ENCODE data around the gene CDK19.

Gene CDK19

GRCh38 chr6:110635096-110635495 is 180.2 kb downstream of the CDK19 start:
- Mint-ChIP-seq H3K36me3 (ENCODE audit: low read depth) (peaks cover 2% of the 10 kb centered on the region), H3K4me1 (peaks cover 3% of the 10 kb centered on the region), H3K9me3 (no peaks in the 10 kb centered on the region), H3K4me3 (no peak overlapping the region), H3K27me3 (no peaks in the 10 kb centered on the region), H3K27ac (no peak overlapping the region)
- no peak for ATAC-seq
- no peak for DNase-seq

- DNase-seq (no peak), ATAC-seq (no peak)
- H3K36me3 Mint-ChIP-seq (ENCODE audit: low read depth), result peaks cover 2% of the 10 kb centered on the region
- H3K4me1 Mint-ChIP-seq, result peaks cover 3% of the 10 kb centered on the region
- H3K27me3 Mint-ChIP-seq, result no peaks in the 10 kb centered on the region
- no peak overlapping the region for H3K27ac Mint-ChIP-seq
- H3K4me3 Mint-ChIP-seq, result no peak overlapping the region
- H3K9me3 Mint-ChIP-seq, result no peaks in the 10 kb centered on the region
Measured at GRCh38 chr6:110633731-110634213, 181.5 kb downstream of the CDK19 start.

- Mint-ChIP-seq H3K4me1 (no peaks in the 10 kb centered on the region), H3K27me3 (no peaks in the 10 kb centered on the region), H3K36me3 (ENCODE audit: low read depth) (peaks cover 2% of the 10 kb centered on the region), H3K9me3 (no peaks in the 10 kb centered on the region), H3K27ac (no peak overlapping the region), H3K4me3 (no peak overlapping the region)
- ATAC-seq (no peak), DNase-seq (no peak)
Measured at GRCh38 chr6:110629153-110629552, 186.1 kb downstream of the CDK19 start.

GRCh38 chr6:110628330-110628729 is 186.9 kb downstream of the CDK19 start:
- Mint-ChIP-seq H3K4me3 (no peak overlapping the region), H3K36me3 (ENCODE audit: low read depth) (peaks cover 2% of the 10 kb centered on the region)
- no peak for ATAC-seq

GRCh38 chr6:110626442-110626841 is 188.8 kb downstream of the CDK19 start:
- no peaks in the 10 kb centered on the region for H3K9me3 Mint-ChIP-seq
- no peak for DNase-seq
- H3K27ac Mint-ChIP-seq, result no peak overlapping the region
- peaks cover 4% of the 10 kb centered on the region for H3K36me3 Mint-ChIP-seq (ENCODE audit: low read depth)
- no peak for ATAC-seq
- no peak overlapping the region for H3K4me3 Mint-ChIP-seq
- H3K4me1 Mint-ChIP-seq, result no peaks in the 10 kb centered on the region
- no peaks in the 10 kb centered on the region for H3K27me3 Mint-ChIP-seq

More at GRCh38 chr6:110628330-110628729, 186.9 kb downstream of the CDK19 start:
- Mint-ChIP-seq H3K27me3 (no peaks in the 10 kb centered on the region), H3K27ac (no peak overlapping the region), H3K4me1 (no peaks in the 10 kb centered on the region), H3K9me3 (no peaks in the 10 kb centered on the region)
- DNase-seq, result no peak

GRCh38 chr6:110625883-110626282 is 189.4 kb downstream of the CDK19 start:
- Mint-ChIP-seq H3K36me3 (ENCODE audit: low read depth) (peaks cover 4% of the 10 kb centered on the region), H3K4me1 (no peaks in the 10 kb centered on the region), H3K4me3 (no peak overlapping the region), H3K27ac (no peak overlapping the region), H3K27me3 (no peaks in the 10 kb centered on the region), H3K9me3 (no peaks in the 10 kb centered on the region)
- ATAC-seq (no peak), DNase-seq (no peak)

- H3K4me3 Mint-ChIP-seq, result no peak overlapping the region
- H3K27ac Mint-ChIP-seq, result no peak overlapping the region
- peaks cover 4% of the 10 kb centered on the region for H3K36me3 Mint-ChIP-seq (ENCODE audit: low read depth)
- ATAC-seq, result no peak
- H3K27me3 Mint-ChIP-seq, result no peaks in the 10 kb centered on the region
- DNase-seq, result no peak
- H3K9me3 Mint-ChIP-seq, result no peaks in the 10 kb centered on the region
- peaks cover 3% of the 10 kb centered on the region for H3K4me1 Mint-ChIP-seq
Measured at GRCh38 chr6:110622912-110623578, 192.2 kb downstream of the CDK19 start.

GRCh38 chr6:110621061-110621460 is 194.2 kb downstream of the CDK19 start:
- H3K9me3 Mint-ChIP-seq, result no peaks in the 10 kb centered on the region
- DNase-seq (no peak), ATAC-seq (no peak)
- no peak overlapping the region for H3K27ac Mint-ChIP-seq
- peaks cover 6% of the 10 kb centered on the region for H3K36me3 Mint-ChIP-seq (ENCODE audit: low read depth)
- H3K27me3 Mint-ChIP-seq, result no peaks in the 10 kb centered on the region
- peaks cover 6% of the 10 kb centered on the region for H3K4me1 Mint-ChIP-seq
- no peak overlapping the region for H3K4me3 Mint-ChIP-seq

- Mint-ChIP-seq H3K9me3 (no peaks in the 10 kb centered on the region), H3K27me3 (no peaks in the 10 kb centered on the region), H3K27ac (no peak overlapping the region), H3K4me1 (peaks cover 6% of the 10 kb centered on the region), H3K4me3 (no peak overlapping the region), H3K36me3 (ENCODE audit: low read depth) (peaks cover 4% of the 10 kb centered on the region)
- ATAC-seq (no peak), DNase-seq (no peak)
Measured at GRCh38 chr6:110620065-110620464, 195.2 kb downstream of the CDK19 start.

GRCh38 chr6:110619275-110619908 is 195.9 kb downstream of the CDK19 start:
- ATAC-seq (no peak), DNase-seq (no peak)
- H3K4me3 Mint-ChIP-seq, result no peak overlapping the region
- peaks cover 6% of the 10 kb centered on the region for H3K4me1 Mint-ChIP-seq
- no peaks in the 10 kb centered on the region for H3K27me3 Mint-ChIP-seq
- H3K27ac Mint-ChIP-seq, result no peak overlapping the region
- H3K9me3 Mint-ChIP-seq, result no peaks in the 10 kb centered on the region
- peaks cover 4% of the 10 kb centered on the region for H3K36me3 Mint-ChIP-seq (ENCODE audit: low read depth)

- ATAC-seq (no peak), DNase-seq (no peak)
- H3K27me3 Mint-ChIP-seq, result no peaks in the 10 kb centered on the region
- H3K9me3 Mint-ChIP-seq, result no peaks in the 10 kb centered on the region
- H3K27ac Mint-ChIP-seq, result no peak overlapping the region
- peaks cover 4% of the 10 kb centered on the region for H3K36me3 Mint-ChIP-seq (ENCODE audit: low read depth)
- peaks cover 6% of the 10 kb centered on the region for H3K4me1 Mint-ChIP-seq
- no peak overlapping the region for H3K4me3 Mint-ChIP-seq
Measured at GRCh38 chr6:110618591-110619267, 196.5 kb downstream of the CDK19 start.

- Mint-ChIP-seq H3K27ac (no peak overlapping the region), H3K27me3 (no peaks in the 10 kb centered on the region), H3K9me3 (no peaks in the 10 kb centered on the region), H3K4me1 (peaks cover 6% of the 10 kb centered on the region), H3K4me3 (no peak overlapping the region), H3K36me3 (ENCODE audit: low read depth) (peaks cover 4% of the 10 kb centered on the region)
- DNase-seq, result peak; percentile 3
- ATAC-seq, result peak; percentile 40
Measured at GRCh38 chr6:110617057-110617456, 198.2 kb downstream of the CDK19 start.

GRCh38 chr6:110615722-110616121 is 199.5 kb downstream of the CDK19 start:
- no peak overlapping the region for H3K4me3 Mint-ChIP-seq
- H3K4me1 Mint-ChIP-seq, result peaks cover 6% of the 10 kb centered on the region
- H3K27me3 Mint-ChIP-seq, result no peaks in the 10 kb centered on the region
- DNase-seq (no peak), ATAC-seq (no peak)
- H3K27ac Mint-ChIP-seq, result no peak overlapping the region
- peaks cover 2% of the 10 kb centered on the region for H3K36me3 Mint-ChIP-seq (ENCODE audit: low read depth)
- H3K9me3 Mint-ChIP-seq, result no peaks in the 10 kb centered on the region

GRCh38 chr6:110614586-110614985 is 200.7 kb downstream of the CDK19 start:
- no peak for ATAC-seq
- H3K36me3 Mint-ChIP-seq (ENCODE audit: low read depth), result peaks cover 2% of the 10 kb centered on the region
- H3K4me3 Mint-ChIP-seq, result no peak overlapping the region
- no peak overlapping the region for H3K27ac Mint-ChIP-seq
- no peaks in the 10 kb centered on the region for H3K27me3 Mint-ChIP-seq
- DNase-seq, result no peak
- peaks cover 6% of the 10 kb centered on the region for H3K4me1 Mint-ChIP-seq
- no peaks in the 10 kb centered on the region for H3K9me3 Mint-ChIP-seq

GRCh38 chr6:110614106-110614505 is 201.2 kb downstream of the CDK19 start:
- Mint-ChIP-seq H3K4me1 (peaks cover 6% of the 10 kb centered on the region), H3K27me3 (no peaks in the 10 kb centered on the region), H3K36me3 (ENCODE audit: low read depth) (peaks cover 2% of the 10 kb centered on the region), H3K27ac (no peak overlapping the region), H3K9me3 (no peaks in the 10 kb centered on the region), H3K4me3 (no peak overlapping the region)
- ATAC-seq (no peak), DNase-seq (no peak)

Measured in activated naive CD8-positive, alpha-beta T cell treated with anti-CD3 and anti-CD28 coated beads, Interleukin-2, amount 50 U/mL, for 24 hours (primary cell).